ENCODE measurements around the gene OR5K1. TPM values are rescaled to one million over a fixed set of nuclear protein-coding genes. Genes with fewer than 3 reads are reported as not detected.

OR5K1 gene
- total RNA-seq, 4 donors from 2014 or later, result not detected

- no peaks in the 10 kb centered on the region for H3K9me3 ChIP-seq
- no peaks in the 10 kb centered on the region for H3K27me3 ChIP-seq
- H3K36me3 ChIP-seq, result no peaks in the 10 kb centered on the region
- DNase-seq (ENCODE audit: low spot score in 2 of 2), result no peak
- H3K4me1 ChIP-seq, result no peaks in the 10 kb centered on the region
- WGBS, result 62% methylated on average over 5 of the region's 5 CpGs
- TF ChIP-seq, protein P1, sequence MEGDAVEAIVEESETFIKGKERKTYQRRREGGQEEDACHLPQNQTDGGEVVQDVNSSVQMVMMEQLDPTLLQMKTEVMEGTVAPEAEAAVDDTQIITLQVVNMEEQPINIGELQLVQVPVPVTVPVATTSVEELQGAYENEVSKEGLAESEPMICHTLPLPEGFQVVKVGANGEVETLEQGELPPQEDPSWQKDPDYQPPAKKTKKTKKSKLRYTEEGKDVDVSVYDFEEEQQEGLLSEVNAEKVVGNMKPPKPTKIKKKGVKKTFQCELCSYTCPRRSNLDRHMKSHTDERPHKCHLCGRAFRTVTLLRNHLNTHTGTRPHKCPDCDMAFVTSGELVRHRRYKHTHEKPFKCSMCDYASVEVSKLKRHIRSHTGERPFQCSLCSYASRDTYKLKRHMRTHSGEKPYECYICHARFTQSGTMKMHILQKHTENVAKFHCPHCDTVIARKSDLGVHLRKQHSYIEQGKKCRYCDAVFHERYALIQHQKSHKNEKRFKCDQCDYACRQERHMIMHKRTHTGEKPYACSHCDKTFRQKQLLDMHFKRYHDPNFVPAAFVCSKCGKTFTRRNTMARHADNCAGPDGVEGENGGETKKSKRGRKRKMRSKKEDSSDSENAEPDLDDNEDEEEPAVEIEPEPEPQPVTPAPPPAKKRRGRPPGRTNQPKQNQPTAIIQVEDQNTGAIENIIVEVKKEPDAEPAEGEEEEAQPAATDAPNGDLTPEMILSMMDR (IDR thresholded peaks at IDR 0.05), result no peak
- TF ChIP-seq EP300 (IDR thresholded peaks at IDR 0.05), result no peak
- no peak for TF ChIP-seq POLR2AphosphoS5 (IDR thresholded peaks at IDR 0.05)
- no peak for TF ChIP-seq POLR2A (IDR thresholded peaks at IDR 0.05)
- H3K4me3 ChIP-seq, result no peak overlapping the region
- no peak overlapping the region for H3K27ac ChIP-seq
Observed at GRCh38 chr3:98445949-98446406, 17.0 kb upstream of the OR5K1 start.

- WGBS, result 87% methylated on average over 7 of the region's 7 CpGs
- Histone ChIP-seq H3K4me1 (no peaks in the 10 kb centered on the region), H3K9me3 (no peaks in the 10 kb centered on the region), H3K27ac (no peak overlapping the region), H3K27me3 (no peaks in the 10 kb centered on the region), H3K4me3 (no peak overlapping the region), H3K36me3 (no peaks in the 10 kb centered on the region)
- TF ChIP-seq POLR2A (IDR thresholded peaks at IDR 0.05) (no peak), POLR2AphosphoS5 (IDR thresholded peaks at IDR 0.05) (no peak), EP300 (IDR thresholded peaks at IDR 0.05) (no peak)
- TF ChIP-seq, protein P1 (IDR thresholded peaks at IDR 0.05), result no peak
- no peak for DNase-seq (ENCODE audit: low spot score in 2 of 2)
Observed at GRCh38 chr3:98449606-98450193, 13.3 kb upstream of the OR5K1 start.

- Histone ChIP-seq H3K36me3 (no peaks in the 10 kb centered on the region), H3K9me3 (no peaks in the 10 kb centered on the region), H3K27me3 (no peaks in the 10 kb centered on the region), H3K27ac (no peak overlapping the region), H3K4me3 (no peak overlapping the region), H3K4me1 (no peaks in the 10 kb centered on the region)
- TF ChIP-seq POLR2A (IDR thresholded peaks at IDR 0.05), result no peak
- TF ChIP-seq POLR2AphosphoS5 (IDR thresholded peaks at IDR 0.05), result no peak
- no peak for TF ChIP-seq EP300 (IDR thresholded peaks at IDR 0.05)
- TF ChIP-seq, protein P1 (IDR thresholded peaks at IDR 0.05), result no peak
- WGBS, result 84% methylated on average over 4 of the region's 4 CpGs
- no peak for DNase-seq (ENCODE audit: low spot score in 2 of 2)
Observed at GRCh38 chr3:98450372-98450771, 12.6 kb upstream of the OR5K1 start.

- Histone ChIP-seq H3K27ac (no peak overlapping the region), H3K36me3 (no peaks in the 10 kb centered on the region), H3K9me3 (peaks cover 6% of the 10 kb centered on the region), H3K27me3 (no peaks in the 10 kb centered on the region), H3K4me3 (no peak overlapping the region), H3K4me1 (no peaks in the 10 kb centered on the region)
- no peak for TF ChIP-seq EP300 (IDR thresholded peaks at IDR 0.05)
- no peak for TF ChIP-seq POLR2A (IDR thresholded peaks at IDR 0.05)
- TF ChIP-seq POLR2AphosphoS5 (IDR thresholded peaks at IDR 0.05), result no peak
- TF ChIP-seq, protein P1 (IDR thresholded peaks at IDR 0.05), result no peak
- DNase-seq (ENCODE audit: low spot score in 2 of 2), result no peak
Observed at GRCh38 chr3:98453827-98454226, 9.2 kb upstream of the OR5K1 start.

GRCh38 chr3:98454929-98455328, 8.1 kb upstream of the OR5K1 start:
- WGBS, result 89% methylated on average over 1 of the region's 1 CpG

More at GRCh38 chr3:98454929-98455328, 8.1 kb upstream of the OR5K1 start:
- Histone ChIP-seq H3K4me3 (no peak overlapping the region), H3K36me3 (no peaks in the 10 kb centered on the region), H3K27me3 (no peaks in the 10 kb centered on the region), H3K9me3 (peaks cover 6% of the 10 kb centered on the region), H3K4me1 (no peaks in the 10 kb centered on the region), H3K27ac (no peak overlapping the region)
- no peak for DNase-seq (ENCODE audit: low spot score in 2 of 2)
- TF ChIP-seq EP300 (IDR thresholded peaks at IDR 0.05) (no peak), POLR2A (IDR thresholded peaks at IDR 0.05) (no peak), POLR2AphosphoS5 (IDR thresholded peaks at IDR 0.05) (no peak)
- TF ChIP-seq, protein P1 (IDR thresholded peaks at IDR 0.05), result no peak
